NCI-H146 (cell line): ENCODE data around the gene CAMK1G.

Experiments used
- DNase-seq: peaks from one replicate; lab custom pipeline; 2025; lab: John Stamatoyannopoulos, UW

The CAMK1G gene

GRCh38 chr1:209643285-209644020 is 59.9 kb downstream of the CAMK1G start:
- no peak for DNase-seq

GRCh38 chr1:209645574-209646452 is 62.3 kb downstream of the CAMK1G start:
- DNase-seq, result peak; percentile 11

- DNase-seq, result no peak
Measured at GRCh38 chr1:209646558-209646957, 63.0 kb downstream of the CAMK1G start.

GRCh38 chr1:209647156-209647555 is 63.6 kb downstream of the CAMK1G start:
- DNase-seq, result no peak

GRCh38 chr1:209648346-209648745 is 64.8 kb downstream of the CAMK1G start:
- DNase-seq, result no peak

GRCh38 chr1:209648931-209649776 is 65.6 kb downstream of the CAMK1G start:
- DNase-seq, result no peak

GRCh38 chr1:209650454-209650853 is 66.9 kb downstream of the CAMK1G start:
- DNase-seq, result no peak

GRCh38 chr1:209651138-209651587 is 67.6 kb downstream of the CAMK1G start:
- DNase-seq, result no peak

GRCh38 chr1:209652121-209652735 is 68.7 kb downstream of the CAMK1G start, which contains the start of gene LAMB3:
LAMB3 (minus strand) TSS chr1:209652425; CDS start chr1:209650944, 1,481 bp downstream.
- DNase-seq, result no peak

GRCh38 chr1:209652873-209653401 is 69.4 kb downstream of the CAMK1G start:
- DNase-seq, result peak; percentile 55

- DNase-seq, result peak; percentile 22
Measured at GRCh38 chr1:209653915-209654351, 70.4 kb downstream of the CAMK1G start.

GRCh38 chr1:209655411-209656231 is 72.1 kb downstream of the CAMK1G start:
- DNase-seq, result no peak

- no peak for DNase-seq
Measured at GRCh38 chr1:209657140-209657879, 73.8 kb downstream of the CAMK1G start.

GRCh38 chr1:209657918-209658317 is 74.4 kb downstream of the CAMK1G start:
- DNase-seq, result no peak

- no peak for DNase-seq
Measured at GRCh38 chr1:209659909-209660308, 76.4 kb downstream of the CAMK1G start.

- no peak for DNase-seq
Measured at GRCh38 chr1:209661071-209661470, 77.6 kb downstream of the CAMK1G start.

GRCh38 chr1:209662879-209663327 is 79.4 kb downstream of the CAMK1G start:
- DNase-seq, result no peak
